GM12878 (cell line): ENCODE results near the gene CA10. TPM values are rescaled to one million over a fixed set of nuclear protein-coding genes. Genes with fewer than 3 reads are reported as not detected.

Experiments used
- ATAC-seq: fragments of 200-7000 bp; cut with Tn5 transposase; 3 replicates; pipeline ENCODE4 v1.9.1; 2020; ENCODE audit warnings: mild to moderate bottlenecking, moderate library complexity
- BruUV-seq: library from RNA; stranded (reverse); fragments of 400-500 nt; replicated peaks from 2 replicates; lab custom pipeline; 2021; lab: Mats Ljungman, UMichigan
- CTCF ChIA-PET: fragments of 300-600 bp; sonication (Branson Sonifier 250); formaldehyde crosslinking; extraction: SDS; loops from one replicate; lab custom pipeline; 2021; ENCODE audit warnings: inconsistent platforms; lab: Yijun Ruan, JAX
- POLR2A ChIA-PET: fragments of 350-600 bp; formaldehyde crosslinking; extraction: SDS; loops from one replicate; lab custom pipeline; 2021; ENCODE audit warnings: inconsistent platforms; lab: Charles Lee
- RAD21 ChIA-PET: fragments of 300-600 bp; sonication (Branson Sonifier 250); formaldehyde crosslinking; loops from one replicate; lab custom pipeline; 2023; ENCODE audit warnings: antibody characterized with exemption; ENCODE audit not compliant: unreplicated experiment; lab: Charles Lee
- SMC1A ChIA-PET: fragments of 300-600 bp; sonication (Branson Sonifier 250); formaldehyde crosslinking; loops from one replicate; lab custom pipeline; 2023; ENCODE audit not compliant: unreplicated experiment, uncharacterized antibody; lab: Charles Lee
- DNase-seq: peaks from one replicate; pipeline ENCODE4 v3.0.0-alpha.2; 2011; ENCODE audit warnings: low read depth, low spot score
- FAIRE-seq: peaks from 3 replicates; lab custom pipeline; 2011; peaks lifted over from hg19 to GRCh38; lab: Jason Lieb, UNC
- H2AFZ ChIP-seq: 2 replicates; pipeline ENCODE4 v1.6.0; 2011; ENCODE audit warnings: low read depth, low read length, control low read depth; ENCODE audit not compliant: control insufficient read depth
- H3K27ac ChIP-seq: 2 replicates; pipeline ENCODE4 v1.5.1; 2011; ENCODE audit warnings: control low read depth; ENCODE audit not compliant: control insufficient read depth, insufficient read depth
- H3K27me3 ChIP-seq, 2 experiments: replicated peaks in 1 of 2; 2 replicates each; pipeline versions ENCODE4 v1.6.0 to v1.6.1; 2011; ENCODE audit warnings: low read length in 1 of 2; ENCODE audit not compliant: control insufficient read depth in 2 of 2, insufficient read depth in 2 of 2
- H3K36me3 ChIP-seq, 2 experiments: 2 replicates each; pipeline ENCODE4 v1.5.1; 2011; ENCODE audit warnings: low read length in 1 of 2; ENCODE audit not compliant: control insufficient read depth in 2 of 2, insufficient read depth in 2 of 2
- H3K4me1 ChIP-seq: 2 replicates; pipeline ENCODE4 v1.6.1; 2011; ENCODE audit warnings: mild to moderate bottlenecking, low read length, moderate library complexity, mixed read lengths; ENCODE audit not compliant: control insufficient read depth, insufficient read depth
- H3K4me2 ChIP-seq: 2 replicates; pipeline ENCODE4 v1.6.0; 2011; ENCODE audit warnings: control low read depth; ENCODE audit not compliant: control insufficient read depth, insufficient read depth
- H3K4me3 ChIP-seq: fragments of 200-600 bp; sonication (generic); 2 replicates; pipeline ENCODE4 v1.5.1; 2016
- H3K79me2 ChIP-seq: 2 replicates; pipeline ENCODE4 v1.6.0; 2011; ENCODE audit warnings: low read length; ENCODE audit not compliant: control insufficient read depth, insufficient read depth
- H3K9ac ChIP-seq: 2 replicates; pipeline ENCODE4 v1.8.0; 2011; ENCODE audit warnings: low read length, control low read depth, mixed read lengths; ENCODE audit not compliant: control insufficient read depth, insufficient read depth
- H3K9me3 ChIP-seq: replicated peaks from 3 replicates; pipeline ENCODE4 v1.5.1; 2011; ENCODE audit warnings: mild to moderate bottlenecking, low read length; ENCODE audit not compliant: control insufficient read depth, insufficient read depth
- H4K20me1 ChIP-seq: 2 replicates; pipeline ENCODE4 v1.6.0; 2011; ENCODE audit not compliant: control insufficient read depth, insufficient read depth
- CEBPZ ChIP-seq: fragments of 150-350 bp; IDR thresholded peaks from 2 replicates; pipeline ENCODE4 v1.6.1; 2016; ENCODE audit warnings: low read depth, low read length
- HDAC6 ChIP-seq: fragments of 200-600 bp; sonication (generic); IDR thresholded peaks from one replicate; pipeline ENCODE4 v1.8.0; 2017; ENCODE audit warnings: antibody characterized with exemption; ENCODE audit not compliant: unreplicated experiment
- HDGF ChIP-seq: fragments of 450-650 bp; IDR thresholded peaks from 2 replicates; pipeline ENCODE4 v1.6.1; 2016; ENCODE audit warnings: antibody characterized with exemption
- NR2C1 ChIP-seq: fragments of 450-650 bp; IDR thresholded peaks from 2 replicates; pipeline ENCODE4 v1.6.1; 2017; ENCODE audit warnings: antibody characterized with exemption, mild to moderate bottlenecking, moderate library complexity
- SMAD5 ChIP-seq: IDR thresholded peaks from 2 replicates; pipeline ENCODE4 v1.6.1; 2016; ENCODE audit warnings: antibody characterized with exemption, low read depth
- TCF12 ChIP-seq: IDR thresholded peaks from 2 replicates; pipeline ENCODE4 v1.6.1; 2011; ENCODE audit warnings: low read depth, mild to moderate bottlenecking, low read length
- WGBS: methylation state at CpG from one replicate; pipeline ENCODE4 v1.1.6; 2016; ENCODE audit warnings: low lambda C conversion rate; ENCODE audit not compliant: insufficient replicate concordance, insufficient coverage; ENCODE audit errors: missing lambda C conversion rate; 5-methylcytosine and 5-hydroxymethylcytosine counted together
- in situ Hi-C: fragments of 300-500 bp; cut with MboI; formaldehyde crosslinking; loops from 9 replicates; pipeline ENCODE4 v1.14.3; 2018; ENCODE audit warnings: mixed read lengths
- intact Hi-C: fragments of 100-400 bp; cut with micrococcal nuclease; formaldehyde crosslinking; loops from one replicate; pipeline ENCODE4 v1.14.2; 2022; ENCODE audit not compliant: unreplicated experiment
- polyA plus RNA-seq, 11 experiments: library from polyadenylated mRNA; depleted of rRNA in 4 of 11; unstranded in 6 of 11; stranded (reverse) in 5 of 11; fragments of >200 nt; fragmentation: Nextera tagmentation in 4 of 11; fragmentation: Illumina TruSeq in 1 of 11; extraction: Ambion mirVana in 4 of 11; extraction: Trizol in 1 of 11; gene quantifications; 1 replicate in 1 of 11; 2 replicates in 10 of 11; pipeline versions ENCODE4 v1.2.1 to v1.2.3, GENCODE V29; 2011 to 2016; ENCODE audit warnings: inconsistent platforms in 2 of 11, missing spikeins in 2 of 11, low read depth in 1 of 11
- total RNA-seq, 4 experiments: library from RNA; depleted of rRNA in 3 of 4; stranded (reverse); fragments of >200 nt in 3 of 4; fragmentation: Illumina TruSeq in 1 of 4; extraction: Trizol in 1 of 4; gene quantifications; 2 replicates each; pipeline versions ENCODE4 v1.2.1 to v1.2.3, GENCODE V29; 2013 to 2021
- TF ChIP-seq, protein P1 (sequence below): fragments of 450-650 bp; conservative IDR thresholded peaks from 2 replicates; pipeline ENCODE4 v1.6.1; 2017; ENCODE audit warnings: mild to moderate bottlenecking, moderate library complexity

Gene CA10
- total and polyA plus RNA-seq, 10 of the 15 experiments (the other 5 are each of a cell fraction or from before 2014, with no cell fraction given) = not detected

GRCh38 chr17:52157603-52158449, 688 bp downstream of the CA10 start:
- H3K4me3 ChIP-seq = no peak overlapping the region
- TF ChIP-seq HDAC6 = no peak
- TF ChIP-seq CEBPZ = no peak
- TF ChIP-seq, protein P1, sequence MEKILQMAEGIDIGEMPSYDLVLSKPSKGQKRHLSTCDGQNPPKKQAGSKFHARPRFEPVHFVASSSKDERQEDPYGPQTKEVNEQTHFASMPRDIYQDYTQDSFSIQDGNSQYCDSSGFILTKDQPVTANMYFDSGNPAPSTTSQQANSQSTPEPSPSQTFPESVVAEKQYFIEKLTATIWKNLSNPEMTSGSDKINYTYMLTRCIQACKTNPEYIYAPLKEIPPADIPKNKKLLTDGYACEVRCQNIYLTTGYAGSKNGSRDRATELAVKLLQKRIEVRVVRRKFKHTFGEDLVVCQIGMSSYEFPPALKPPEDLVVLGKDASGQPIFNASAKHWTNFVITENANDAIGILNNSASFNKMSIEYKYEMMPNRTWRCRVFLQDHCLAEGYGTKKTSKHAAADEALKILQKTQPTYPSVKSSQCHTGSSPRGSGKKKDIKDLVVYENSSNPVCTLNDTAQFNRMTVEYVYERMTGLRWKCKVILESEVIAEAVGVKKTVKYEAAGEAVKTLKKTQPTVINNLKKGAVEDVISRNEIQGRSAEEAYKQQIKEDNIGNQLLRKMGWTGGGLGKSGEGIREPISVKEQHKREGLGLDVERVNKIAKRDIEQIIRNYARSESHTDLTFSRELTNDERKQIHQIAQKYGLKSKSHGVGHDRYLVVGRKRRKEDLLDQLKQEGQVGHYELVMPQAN = no peak
- TF ChIP-seq SMAD5 = no peak
- no peak for TF ChIP-seq TCF12
- no peak for TF ChIP-seq HDGF
- no peak for TF ChIP-seq NR2C1
- SMC1A ChIA-PET = no interaction called here
- POLR2A ChIA-PET = no interaction called here
- H3K27ac ChIP-seq = no peak overlapping the region
- no peaks in the 10 kb centered on the region for H3K27me3 ChIP-seq
- H3K4me1 ChIP-seq = no peaks in the 10 kb centered on the region
- no peak overlapping the region for H3K9ac ChIP-seq
- RAD21 ChIA-PET = no interaction called here
- H3K4me2 ChIP-seq = no peak overlapping the region
- 39% methylated on average over 66 of the region's 68 CpGs for WGBS
- no peaks in the 10 kb centered on the region for H3K36me3 ChIP-seq
- CTCF ChIA-PET = no interaction called here
- no peaks in the 10 kb centered on the region for H3K79me2 ChIP-seq
- intact Hi-C loops = no loop called here
- no peaks in the 10 kb centered on the region for H4K20me1 ChIP-seq
- FAIRE-seq = no peak
- no TSS peak for BruUV-seq
- no peak for ATAC-seq
- in situ Hi-C loops = no loop called here
- DNase-seq = no peak
- H2AFZ ChIP-seq = no peak overlapping the region
- H3K9me3 ChIP-seq = no peaks in the 10 kb centered on the region; the same call in 2 of the 3 replicates
